ENCODE data around the gene PALS1. TPM values are rescaled to one million over a fixed set of nuclear protein-coding genes. Genes with fewer than 3 reads are reported as not detected.

The PALS1 gene
- total and polyA plus RNA-seq, 2 donors (not counting 3 experiments of a cell fraction or from before 2014, with no cell fraction given), result 5.2 to 22.0 TPM

GRCh38 chr14:67285876-67286452 is 44.7 kb downstream of the PALS1 start:
- no peak for FAIRE-seq
- H3K79me2 ChIP-seq (ENCODE audit: control insufficient read depth, insufficient read depth, low read length), result no peaks in the 10 kb centered on the region

More at GRCh38 chr14:67285876-67286452, 44.7 kb downstream of the PALS1 start:
- TF ChIP-seq EZH2 (IDR thresholded peaks at IDR 0.05; ENCODE audit: borderline replicate concordance, low read depth, low read length, severe bottlenecking), result no peak
- no peak for TF ChIP-seq MYC (IDR thresholded peaks at IDR 0.05; ENCODE audit: low read depth, low read length)
- TF ChIP-seq, protein P1, sequence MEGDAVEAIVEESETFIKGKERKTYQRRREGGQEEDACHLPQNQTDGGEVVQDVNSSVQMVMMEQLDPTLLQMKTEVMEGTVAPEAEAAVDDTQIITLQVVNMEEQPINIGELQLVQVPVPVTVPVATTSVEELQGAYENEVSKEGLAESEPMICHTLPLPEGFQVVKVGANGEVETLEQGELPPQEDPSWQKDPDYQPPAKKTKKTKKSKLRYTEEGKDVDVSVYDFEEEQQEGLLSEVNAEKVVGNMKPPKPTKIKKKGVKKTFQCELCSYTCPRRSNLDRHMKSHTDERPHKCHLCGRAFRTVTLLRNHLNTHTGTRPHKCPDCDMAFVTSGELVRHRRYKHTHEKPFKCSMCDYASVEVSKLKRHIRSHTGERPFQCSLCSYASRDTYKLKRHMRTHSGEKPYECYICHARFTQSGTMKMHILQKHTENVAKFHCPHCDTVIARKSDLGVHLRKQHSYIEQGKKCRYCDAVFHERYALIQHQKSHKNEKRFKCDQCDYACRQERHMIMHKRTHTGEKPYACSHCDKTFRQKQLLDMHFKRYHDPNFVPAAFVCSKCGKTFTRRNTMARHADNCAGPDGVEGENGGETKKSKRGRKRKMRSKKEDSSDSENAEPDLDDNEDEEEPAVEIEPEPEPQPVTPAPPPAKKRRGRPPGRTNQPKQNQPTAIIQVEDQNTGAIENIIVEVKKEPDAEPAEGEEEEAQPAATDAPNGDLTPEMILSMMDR (IDR thresholded peaks at IDR 0.05; ENCODE audit: extremely low read depth in 1 of 2, insufficient read depth in 1 of 2, low read depth in 1 of 2, low read length in 2 of 2), result peak; percentile 4 to 7
- ChIA-PET POLR2A (no interaction called here), CTCF (interaction anchor here (0.6 to 3.2 kb wide), 69 partner anchors 9 to 936 kb away, joined by 3 to 186 read pairs (median 4); partner anchors contain the start of genes ATP6V1D, EIF2S1, GPHN and PALS1)
- Histone ChIP-seq H2AFZ (ENCODE audit: low read depth, low read length) (no peak overlapping the region), H4K20me1 (replicated peaks; ENCODE audit: control insufficient read depth, extremely low read depth, insufficient read depth, low read length) (no peaks in the 10 kb centered on the region), H3K4me3 (replicated peaks in 1 of 3; ENCODE audit: insufficient read depth in 1 of 3, low read depth in 1 of 3, low read length in 3 of 3) (no peak overlapping the region), H3K9me1 (replicated peaks; ENCODE audit: control insufficient read depth, extremely low read depth, insufficient read depth, low read length) (no peaks in the 10 kb centered on the region), H3K27me3 (ENCODE audit: control insufficient read depth in 2 of 2, insufficient read depth in 2 of 2, low read length in 2 of 2) (no peaks in the 10 kb centered on the region), H3K4me1 (ENCODE audit: control insufficient read depth, extremely low read depth, insufficient read depth, low read length) (no peaks in the 10 kb centered on the region), H3K9me3 (replicated peaks; ENCODE audit: control insufficient read depth, insufficient read depth, low read length) (no peaks in the 10 kb centered on the region), H3K4me2 (ENCODE audit: insufficient read depth, low read length) (no peak overlapping the region), H3K9ac (replicated peaks; ENCODE audit: extremely low read depth, insufficient read depth, low read length) (no peak overlapping the region), H3K36me3 (ENCODE audit: control insufficient read depth in 2 of 2, extremely low read depth in 1 of 2, insufficient read depth in 2 of 2, low read length in 2 of 2) (no peaks in the 10 kb centered on the region), H3K27ac (ENCODE audit: insufficient read depth, low read depth, low read length) (no peak overlapping the region)
- peak; percentile 39 for DNase-seq (ENCODE audit: low read depth, low spot score)
- intact Hi-C loops (cut with micrococcal nuclease), result loop anchor here (1.0 to 2.0 kb wide), 3 partner anchors 45 to 661 kb away; partner anchors contain the start of gene PALS1
- dilution Hi-C loops (cut with MboI; ENCODE audit: extremely low pct_ligation_motif_present, low sequenced_read_pairs), result no loop called here
- no TSS peak for BruUV-seq (replicated peaks)

Other genes with a start within 250 kb of the PALS1 start
- not detected in 2 replicates for gene GARIN2, start 52.0 kb upstream of the PALS1 start, total RNA-seq
- 0.06 TPM in 1 of 2 replicates, not detected in the other for gene GARIN2, start 52.0 kb upstream of the PALS1 start, polyA plus RNA-seq
- 60.7 and 63.1 TPM in 2 replicates for gene ATP6V1D, start 118.4 kb downstream of the PALS1 start, total RNA-seq
- gene ATP6V1D, start 118.4 kb downstream of the PALS1 start, polyA plus RNA-seq, result 27.8 and 28.6 TPM in 2 replicates
- 130 and 135 TPM in 2 replicates for gene EIF2S1, start 118.9 kb downstream of the PALS1 start, total RNA-seq
- 20.2 and 36.8 TPM in 2 replicates for gene EIF2S1, start 118.9 kb downstream of the PALS1 start, polyA plus RNA-seq
- 3.8 and 4.7 TPM in 2 replicates for gene PLEK2, start 170.7 kb downstream of the PALS1 start, total RNA-seq
- 0.84 and 1.4 TPM in 2 replicates for gene PLEK2, start 170.7 kb downstream of the PALS1 start, polyA plus RNA-seq
- 0.28 TPM in 1 of 2 replicates, not detected in the other for gene TMEM229B, start 247.3 kb downstream of the PALS1 start, total RNA-seq
- 0.02 and 0.03 TPM in 2 replicates for gene TMEM229B, start 247.3 kb downstream of the PALS1 start, polyA plus RNA-seq